H1 (cell line): ENCODE data around the gene POLRMT. TPM values are rescaled to one million over a fixed set of nuclear protein-coding genes. Genes with fewer than 3 reads are reported as not detected.

ENCODE experiments used
- CTCF ChIA-PET: fragments of 300-600 bp; sonication (Branson Sonifier 250); formaldehyde crosslinking; loops from one replicate; lab custom pipeline; 2021; ENCODE audit not compliant: partially characterized antibody; lab: Charles Lee
- POLR2A ChIA-PET: fragments of 300-600 bp; sonication (Branson Sonifier 250); formaldehyde crosslinking; loops from one replicate; lab custom pipeline; 2021; ENCODE audit warnings: inconsistent platforms; ENCODE audit not compliant: partially characterized antibody; lab: Charles Lee
- DNase-seq, 2 experiments: peaks; one replicate each; pipeline versions ENCODE4 v3.0.0 to v3.0.0-alpha.2; 2010 to 2022; ENCODE audit warnings: low spot score in 2 of 2, low read depth in 1 of 2, mixed read lengths in 1 of 2
- FAIRE-seq: peaks from 2 replicates; lab custom pipeline; 2011; peaks lifted over from hg19 to GRCh38; lab: Jason Lieb, UNC
- H2AFZ ChIP-seq: 2 replicates; pipeline ENCODE4 v1.8.1; 2012; ENCODE audit warnings: low read length, inconsistent platforms
- H2AK5ac ChIP-seq: 2 replicates; pipeline ENCODE4 v1.6.1; 2013; ENCODE audit warnings: low read depth, low read length
- H2BK120ac ChIP-seq: replicated peaks from 2 replicates; pipeline ENCODE3; 2013; ENCODE audit warnings: low read depth, low read length, inconsistent platforms
- H2BK12ac ChIP-seq: 2 replicates; pipeline ENCODE4 v1.6.1; 2013; ENCODE audit warnings: low read depth, low read length
- H2BK15ac ChIP-seq: 2 replicates; pipeline ENCODE4 v1.6.1; 2013; ENCODE audit warnings: low read length
- H2BK20ac ChIP-seq: 2 replicates; pipeline ENCODE4 v1.6.1; 2013; ENCODE audit warnings: low read length
- H2BK5ac ChIP-seq: 2 replicates; pipeline ENCODE4 v1.6.1; 2013; ENCODE audit warnings: low read depth, low read length
- H3K14ac ChIP-seq: 2 replicates; pipeline ENCODE4 v1.6.1; 2013; ENCODE audit warnings: inconsistent platforms; ENCODE audit not compliant: insufficient read length
- H3K18ac ChIP-seq: 2 replicates; pipeline ENCODE4 v1.6.1; 2013; ENCODE audit warnings: low read length; ENCODE audit errors: extremely low read depth
- H3K23ac ChIP-seq: 2 replicates; pipeline ENCODE4 v1.6.1; 2013; ENCODE audit warnings: inconsistent platforms; ENCODE audit not compliant: insufficient read length
- H3K23me2 ChIP-seq: 2 replicates; pipeline ENCODE4 v1.6.1; 2013; ENCODE audit warnings: low read depth, low read length
- H3K27ac ChIP-seq: 2 replicates; pipeline ENCODE4 v1.6.1; 2011; ENCODE audit warnings: low read depth, low read length, inconsistent platforms
- H3K27me3 ChIP-seq, 4 experiments: replicated peaks in 1 of 4; 1 replicate in 1 of 4; 2 replicates in 3 of 4; pipeline versions ENCODE4 v1.6.1 to v1.8.1; 2011 to 2013; ENCODE audit warnings: low read length in 3 of 4, mild to moderate bottlenecking in 3 of 4, inconsistent platforms in 2 of 4, mixed read lengths in 2 of 4, moderate library complexity in 1 of 4; ENCODE audit not compliant: control insufficient read depth in 3 of 4, insufficient read depth in 3 of 4; ENCODE audit errors: extremely low read depth in 1 of 4
- H3K36me3 ChIP-seq, 4 experiments: 2 replicates each; pipeline versions ENCODE4 v1.6.1 to v1.8.1; 2011 to 2013; ENCODE audit warnings: mild to moderate bottlenecking in 4 of 4, low read length in 3 of 4, moderate library complexity in 2 of 4, control low read depth in 1 of 4, inconsistent platforms in 1 of 4; ENCODE audit not compliant: insufficient read depth in 4 of 4, control insufficient read depth in 2 of 4
- H3K4ac ChIP-seq: replicated peaks from 2 replicates; pipeline ENCODE3; 2013; ENCODE audit warnings: low read length, low read depth, mixed read lengths, inconsistent platforms; ENCODE audit not compliant: insufficient read length
- H3K4me1 ChIP-seq, 4 experiments: replicated peaks in 1 of 4; 1 replicate in 1 of 4; 2 replicates in 3 of 4; pipeline versions ENCODE4 v1.6.1 to v1.8.1; 2011 to 2013; ENCODE audit warnings: low read length in 3 of 4, inconsistent platforms in 2 of 4, mixed read lengths in 1 of 4; ENCODE audit not compliant: insufficient read depth in 4 of 4, control insufficient read depth in 3 of 4
- H3K4me2 ChIP-seq, 2 experiments: 2 replicates each; pipeline versions ENCODE4 v1.6.1 to v1.8.1; 2011 to 2013; ENCODE audit warnings: low read depth in 2 of 2, low read length in 2 of 2, control low read depth in 1 of 2, inconsistent platforms in 1 of 2, mild to moderate bottlenecking in 1 of 2; ENCODE audit not compliant: insufficient read depth in 1 of 2
- H3K4me3 ChIP-seq, 4 experiments: fragments of 200-600, 300-600 bp in 1 of 4; sonication (generic), shearing (Covaris generic), sonication (Bioruptor Twin) in 1 of 4; 2 replicates each; pipeline versions ENCODE4 v1.5.1 to v1.8.1; 2011 to 2016; ENCODE audit warnings: low read length in 4 of 4, low read depth in 3 of 4, control low read depth in 2 of 4, inconsistent platforms in 2 of 4, mild to moderate bottlenecking in 2 of 4, mixed read lengths in 1 of 4, moderate library complexity in 1 of 4; ENCODE audit not compliant: insufficient read depth in 2 of 4; ENCODE audit errors: extremely low read depth in 1 of 4
- H3K56ac ChIP-seq: replicated peaks from 2 replicates; pipeline ENCODE3; 2013; ENCODE audit warnings: low read depth, mild to moderate bottlenecking, mixed read lengths, low read length, inconsistent platforms; ENCODE audit not compliant: insufficient read length
- H3K79me1 ChIP-seq: 2 replicates; pipeline ENCODE4 v1.6.1; 2013; ENCODE audit warnings: low read depth, low read length, control low read depth
- H3K79me2 ChIP-seq, 2 experiments: 2 replicates each; pipeline versions ENCODE4 v1.6.1 to v1.8.1; 2012 to 2013; ENCODE audit warnings: low read length in 2 of 2, mild to moderate bottlenecking in 2 of 2, inconsistent platforms in 1 of 2; ENCODE audit not compliant: insufficient read depth in 2 of 2, control insufficient read depth in 1 of 2
- H3K9ac ChIP-seq, 4 experiments: replicated peaks in 1 of 4; 1 replicate in 1 of 4; 2 replicates in 3 of 4; pipeline versions ENCODE4 v1.6.1 to v1.8.1; 2011 to 2013; ENCODE audit warnings: low read depth in 3 of 4, low read length in 3 of 4, control low read depth in 2 of 4, mild to moderate bottlenecking in 2 of 4, moderate library complexity in 2 of 4, inconsistent platforms in 1 of 4; ENCODE audit errors: extremely low read depth in 1 of 4
- H3K9me3 ChIP-seq, 2 experiments: 2 replicates each; pipeline versions ENCODE4 v1.6.1 to v1.8.1; 2012 to 2013; ENCODE audit warnings: mild to moderate bottlenecking in 2 of 2, moderate library complexity in 2 of 2, control low read depth in 1 of 2, inconsistent platforms in 1 of 2, low read depth in 1 of 2, low read length in 1 of 2, mixed read lengths in 1 of 2; ENCODE audit not compliant: insufficient read depth in 2 of 2
- H4K20me1 ChIP-seq, 2 experiments: replicated peaks in 1 of 2; 2 replicates each; pipeline versions ENCODE3 to v1.8.1; 2011 to 2013; ENCODE audit warnings: inconsistent platforms in 2 of 2, low read length in 2 of 2, mild to moderate bottlenecking in 1 of 2; ENCODE audit not compliant: insufficient read depth in 2 of 2, control insufficient read depth in 1 of 2
- H4K5ac ChIP-seq: 2 replicates; pipeline ENCODE4 v1.6.1; 2013; ENCODE audit warnings: low read length, low read depth, mixed read lengths, inconsistent platforms; ENCODE audit not compliant: insufficient read length
- H4K8ac ChIP-seq: 2 replicates; pipeline ENCODE4 v1.8.0; 2013; ENCODE audit warnings: mild to moderate bottlenecking, moderate library complexity, low read length, inconsistent platforms; ENCODE audit not compliant: insufficient read depth; ENCODE audit errors: extremely low read depth
- H4K91ac ChIP-seq: replicated peaks from 2 replicates; pipeline ENCODE3; 2013; ENCODE audit warnings: low read length, mixed read lengths, inconsistent platforms; ENCODE audit not compliant: insufficient read length
- CBX8 ChIP-seq: fragments of 300-800, 300-1000 bp; sonication (generic); IDR thresholded peaks from 2 replicates; pipeline ENCODE4 v1.7.1; 2016; ENCODE audit warnings: low read depth, low read length, borderline replicate concordance
- CREB1 ChIP-seq: IDR thresholded peaks from 2 replicates; pipeline ENCODE4 v1.6.1; 2012; ENCODE audit warnings: inconsistent platforms
- HDAC6 ChIP-seq: IDR thresholded peaks from one replicate; pipeline ENCODE4 v1.7.1; 2012; ENCODE audit warnings: low read depth, mild to moderate bottlenecking, inconsistent platforms, low read length, moderate library complexity
- KDM5A ChIP-seq: fragments of 200-600 bp; IDR thresholded peaks from 2 replicates; pipeline ENCODE4 v1.7.1; 2012; ENCODE audit warnings: mild to moderate bottlenecking, low read length, inconsistent platforms, mixed read lengths
- SAP30 ChIP-seq: fragments of 300-600 bp; sonication (generic); IDR thresholded peaks from 2 replicates; pipeline ENCODE4 v1.7.1; 2012; ENCODE audit warnings: low read length, moderate library complexity, mild to moderate bottlenecking, inconsistent platforms; ENCODE audit not compliant: insufficient read depth, insufficient replicate concordance
- SIN3A ChIP-seq, 2 experiments: IDR thresholded peaks in 1 of 2; conservative IDR thresholded peaks in 1 of 2; 2 replicates each; pipeline ENCODE4 v1.6.1; 2011 to 2012; ENCODE audit warnings: low read length in 2 of 2, improper control_type of control experiment in 1 of 2, low read depth in 1 of 2, mild to moderate bottlenecking in 1 of 2
- SP1 ChIP-seq: IDR thresholded peaks from 2 replicates; pipeline ENCODE4 v1.6.1; 2011; ENCODE audit warnings: low read depth, low read length
- SP2 ChIP-seq: IDR thresholded peaks from 2 replicates; pipeline ENCODE4 v1.6.1; 2012; ENCODE audit warnings: mild to moderate bottlenecking, low read length, inconsistent platforms
- SP4 ChIP-seq: IDR thresholded peaks from 2 replicates; pipeline ENCODE4 v1.6.1; 2012; ENCODE audit warnings: low read length, inconsistent platforms
- SUZ12 ChIP-seq: fragments of 200-600 bp; sonication (generic); IDR thresholded peaks from 2 replicates; pipeline ENCODE4 v1.6.1; 2012; ENCODE audit warnings: mild to moderate bottlenecking, inconsistent platforms, low read length, moderate library complexity, mixed read lengths
- TAF1 ChIP-seq: IDR thresholded peaks from 2 replicates; pipeline ENCODE4 v1.6.1; 2011; ENCODE audit warnings: mild to moderate bottlenecking, low read depth, low read length
- WGBS, 2 experiments: shearing (Covaris generic) in 1 of 2; methylation state at CpG; one replicate each; pipeline versions ENCODE4 v1.1.6 to v1.1.7; 2013 to 2015; ENCODE audit warnings: low lambda C conversion rate in 2 of 2, mixed read lengths in 2 of 2, inconsistent platforms in 1 of 2, low coverage in 1 of 2, missing lambda C conversion rate in 1 of 2; ENCODE audit not compliant: insufficient replicate concordance in 2 of 2, insufficient coverage in 1 of 2, insufficient read length in 1 of 2; ENCODE audit errors: extremely low coverage in 1 of 2, missing lambda C conversion rate in 1 of 2; 5-methylcytosine and 5-hydroxymethylcytosine counted together
- polyA plus RNA-seq, 7 experiments: library from polyadenylated mRNA; depleted of rRNA in 3 of 7; stranded (reverse) in 5 of 7; unstranded in 2 of 7; fragments of >200 nt in 5 of 7; fragments of 200-250 nt in 2 of 7; gene quantifications; 1 replicate in 5 of 7; 2 replicates in 1 of 7; 4 replicates in 1 of 7; pipeline versions ENCODE4 v1.2.1 to v1.2.3, GENCODE V29; 2011 to 2013; ENCODE audit warnings: missing spikeins in 2 of 7, mixed read lengths in 2 of 7
- total RNA-seq: library from RNA; stranded (reverse); fragmentation: NEBNext Ultra II Directional; extraction: Animal tissue kit (Norgen Biotek cat#: 25700); gene quantifications from 2 replicates; pipeline ENCODE4 v1.2.1, GENCODE V29; 2021

The POLRMT gene
- total and polyA plus RNA-seq, 2 of the 8 experiments (the other 6 are each of a cell fraction or from before 2014, with no cell fraction given) = 93.0 to 111 TPM

- H3K4me3 ChIP-seq = no peak overlapping the region
- H4K5ac ChIP-seq = no peak overlapping the region
- no peaks in the 10 kb centered on the region for H3K9me3 ChIP-seq
- H3K14ac ChIP-seq = no peak overlapping the region
- H4K8ac ChIP-seq = no peak overlapping the region; the same call in none of the 2 replicates
- H3K9ac ChIP-seq = no peak overlapping the region
- peaks cover 7 to 31% (median 23%) of the 10 kb centered on the region in 4 experiments; a peak in 6 of 8 replicates for H3K36me3 ChIP-seq
- H3K4ac ChIP-seq = no peak overlapping the region
- peaks cover 20 to 29% of the 10 kb centered on the region in 2 experiments for H4K20me1 ChIP-seq
- H3K79me1 ChIP-seq = peaks cover 3% of the 10 kb centered on the region
- no peak overlapping the region for H2BK12ac ChIP-seq
- no peak overlapping the region for H2AK5ac ChIP-seq
- H3K4me1 ChIP-seq = peaks cover 0 to 12% (median 5%) of the 10 kb centered on the region in 4 experiments; a peak in 5 of 7 replicates
- no peak overlapping the region for H2AFZ ChIP-seq
- ChIA-PET CTCF (interaction anchor here (0.7 to 4.7 kb wide), 20 partner anchors 9 to 313 kb away, joined by 3 to 51 read pairs (median 4); no protein-coding TSS in a partner anchor), POLR2A (interaction anchor here (0.6 to 6.3 kb wide), 18 partner anchors 9 to 443 kb away, joined by 3 to 78 read pairs (median 4); partner anchors contain the start of genes BSG, CDC34 and GZMM)
- H2BK15ac ChIP-seq = no peak overlapping the region
- DNase-seq = peak in 1 of 2 experiments; percentile 94
- H3K4me2 ChIP-seq = no peak overlapping the region
- peak overlapping the region; percentile 56; the same call in 1 of the 2 replicates for H2BK5ac ChIP-seq
- peaks cover 0 to 11% of the 10 kb centered on the region in 2 experiments; a peak in 2 of 4 replicates for H3K79me2 ChIP-seq
- no peak overlapping the region for H3K56ac ChIP-seq
- 0 out of 2 replicates have a peak, but pooled peaks cover 2% of the 10 kb centered on the region for H3K23me2 ChIP-seq
- H2BK20ac ChIP-seq = no peak overlapping the region
- no peak overlapping the region for H2BK120ac ChIP-seq
- H4K91ac ChIP-seq = no peak overlapping the region
- H3K18ac ChIP-seq = 0 out of 2 replicates have a peak overlapping the region, but pooled peaks have one; percentile 1
- H3K27ac ChIP-seq = no peak overlapping the region
- no peak overlapping the region for H3K23ac ChIP-seq
- FAIRE-seq = no peak
- WGBS, 2 experiments = 62% methylated on average over 38 of the region's 38 CpGs; no CpG with 5 or more reads in 1 of the 2 experiments
- H3K27me3 ChIP-seq = peaks cover 11 to 13% (median 12%) of the 10 kb centered on the region in 4 experiments
- TF ChIP-seq KDM5A (no peak), HDAC6 (no peak), SAP30 (no peak), CBX8 (no peak), SP4 (no peak), SP2 (no peak), SUZ12 (peak; percentile 50; the same call in 1 of the 2 replicates), SP1 (no peak), TAF1 (0 out of 2 replicates have a peak, but pooled peaks have one; percentile 11), SIN3A (conservative IDR thresholded peaks at IDR 0.05 in 1 of 2, IDR thresholded peaks at IDR 0.05 in 1 of 2; ENCODE audit: low read depth in 1 of 2, low read length in 2 of 2) (0 out of 4 replicates have a peak, but pooled peaks of 1 of the 2 experiments have one; percentile 51), CREB1 (peak; percentile 53; the same call in 1 of the 2 replicates)
Observed at GRCh38 chr19:584240-585001, 48.9 kb downstream of the POLRMT start.
